ENCODE results near the gene MTMR2. TPM values are rescaled to one million over a fixed set of nuclear protein-coding genes. Genes with fewer than 3 reads are reported as not detected.
"Not testable (repeated sequence)": the region's sequence is repeated elsewhere in the genome, so short reads cannot be mapped to it uniquely, and the experiment has no call there.

MTMR2 gene
- polyA plus RNA-seq, 3 donors, result 58.4 to 63.8 (median 61.5) TPM

DNA sequence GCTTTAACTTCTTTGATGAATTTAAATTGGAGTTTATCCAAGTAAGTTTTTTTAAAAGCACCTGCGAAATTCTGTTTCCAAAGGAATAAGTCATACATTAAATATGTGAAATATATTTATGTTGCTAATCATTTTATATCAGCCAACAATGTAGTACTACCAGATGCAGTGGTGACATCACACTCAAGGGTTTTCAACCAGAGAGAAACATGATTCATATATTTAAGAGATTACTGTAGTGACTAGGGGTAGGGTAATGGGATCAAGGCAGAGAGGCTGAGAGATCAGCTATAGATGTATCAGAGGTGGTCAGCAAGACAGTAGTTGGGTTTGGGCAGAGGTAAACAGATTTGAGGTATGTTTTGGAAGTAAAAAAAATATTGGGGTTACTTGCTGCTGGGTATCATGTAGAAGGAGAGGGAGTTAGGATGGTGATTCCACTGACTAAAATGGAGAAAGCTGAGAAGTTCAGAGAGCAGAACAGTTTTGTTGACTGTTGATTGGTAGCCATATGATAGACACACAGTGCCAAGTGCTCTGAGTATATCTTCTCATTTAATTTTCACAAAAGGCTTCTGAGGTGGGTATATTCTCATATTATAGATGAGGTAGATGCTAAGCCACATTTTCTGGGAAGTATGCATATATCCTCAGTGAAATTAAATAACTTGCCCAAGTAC is 94.2 kb downstream of the MTMR2 start:
- no peak for DNase-seq (ENCODE audit: low read depth in 3 of 3, low spot score in 2 of 3)

- DNase-seq (ENCODE audit: low read depth in 3 of 3, low spot score in 2 of 3), result no peak
Measured at GRCh38 chr11:95827696-95828095, 96.2 kb downstream of the MTMR2 start.

DNA sequence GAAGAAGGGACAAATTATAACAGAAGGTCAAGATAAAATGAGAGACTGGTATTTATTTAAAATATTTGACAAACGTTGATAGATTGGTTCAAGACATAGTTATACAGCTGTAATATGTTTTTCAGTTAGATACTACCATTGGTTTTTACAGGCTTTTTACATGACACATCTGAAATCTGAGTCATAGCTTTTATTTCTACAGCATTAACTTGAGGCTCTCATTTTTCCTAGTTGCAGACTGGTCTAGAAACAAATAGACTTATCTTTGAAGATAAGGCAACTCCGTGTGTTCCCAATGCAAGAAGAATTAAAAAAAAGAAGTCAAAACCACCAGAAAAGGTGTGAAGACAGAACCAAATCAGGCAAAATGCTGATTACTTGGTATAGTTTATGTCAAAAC is 102.3 kb downstream of the MTMR2 start:
- no peak for DNase-seq (ENCODE audit: low read depth in 3 of 3, low spot score in 2 of 3)

DNA sequence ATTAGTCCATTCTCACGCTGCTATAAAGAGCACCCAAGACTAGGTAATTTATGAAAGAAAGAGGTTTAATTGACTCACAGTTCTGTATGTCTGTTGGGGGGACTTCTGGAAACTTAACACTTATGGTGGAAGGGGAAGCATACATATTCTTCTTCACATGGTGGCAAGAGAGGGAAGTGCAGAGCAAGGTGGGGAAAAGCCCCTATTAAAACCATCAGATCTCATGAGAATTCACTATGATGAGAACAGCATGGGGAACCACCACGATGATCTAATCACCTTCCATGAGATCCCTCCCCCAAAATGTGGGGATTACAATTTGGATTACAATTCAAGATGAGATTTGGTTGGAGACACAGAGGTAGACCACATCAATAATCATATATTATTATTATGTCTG is 107.9 kb downstream of the MTMR2 start:
- no peak for DNase-seq (ENCODE audit: low read depth in 3 of 3, low spot score in 2 of 3)

DNA sequence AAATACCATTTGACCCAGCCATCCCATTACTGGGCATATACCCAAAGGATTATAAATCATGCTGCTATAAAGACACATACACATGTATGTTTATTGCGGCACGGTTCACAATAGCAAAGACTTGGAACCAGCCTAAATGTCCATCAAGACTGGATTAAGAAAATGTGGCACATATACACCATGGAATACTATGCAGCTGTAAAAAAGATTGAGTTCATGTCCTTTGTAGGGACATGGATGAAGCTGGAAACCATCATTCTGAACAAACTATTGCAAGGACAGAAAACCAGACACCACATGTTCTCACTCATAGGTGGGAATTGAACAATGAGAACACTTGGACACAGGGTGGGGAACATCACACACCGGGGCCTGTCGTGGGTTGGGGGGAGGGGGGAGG is 112.9 kb downstream of the MTMR2 start:
- not testable (repeated sequence) for DNase-seq (ENCODE audit: low read depth in 3 of 3, low spot score in 2 of 3)

DNA sequence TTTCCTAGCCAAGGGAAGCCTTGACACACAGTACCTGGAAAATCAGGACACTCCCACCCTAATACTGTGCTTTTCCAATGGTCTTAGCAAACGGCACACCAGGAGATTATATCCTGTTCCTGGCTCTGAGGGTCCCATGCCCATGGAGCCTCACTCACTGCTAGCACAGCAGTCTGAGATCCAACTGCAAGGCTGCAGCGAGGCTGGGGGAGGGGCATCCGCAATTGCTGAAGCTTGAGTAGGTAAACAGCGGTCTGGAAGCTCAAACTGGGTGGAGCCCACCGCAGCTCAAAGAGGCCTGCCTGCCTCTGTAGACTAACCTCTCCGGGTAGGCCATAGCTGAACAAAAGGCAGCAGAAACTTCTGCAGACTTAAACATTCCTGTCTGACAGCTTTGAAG is 117.4 kb downstream of the MTMR2 start:
- not testable (repeated sequence) for DNase-seq (ENCODE audit: low read depth in 3 of 3, low spot score in 2 of 3)

DNA sequence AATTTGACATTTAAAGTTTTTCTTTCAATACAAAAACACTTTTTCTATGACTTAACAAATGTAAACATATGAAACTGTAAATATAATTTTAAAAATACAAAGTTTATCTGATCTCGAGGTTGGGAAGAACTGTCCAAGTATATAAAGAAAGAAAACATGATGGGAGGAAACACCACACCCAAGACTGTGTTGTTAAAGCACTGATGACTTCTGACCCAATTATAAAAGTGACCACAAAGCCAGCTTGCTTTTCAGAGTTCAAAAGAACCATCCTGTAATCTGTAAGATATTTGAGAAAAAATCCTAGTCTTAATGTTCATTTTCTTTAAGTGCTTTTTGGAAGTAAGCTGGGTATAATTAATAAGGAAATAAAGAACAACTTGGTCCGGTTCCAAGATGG is 118.0 kb downstream of the MTMR2 start:
- no peak for DNase-seq (ENCODE audit: low read depth in 3 of 3, low spot score in 2 of 3)

DNA sequence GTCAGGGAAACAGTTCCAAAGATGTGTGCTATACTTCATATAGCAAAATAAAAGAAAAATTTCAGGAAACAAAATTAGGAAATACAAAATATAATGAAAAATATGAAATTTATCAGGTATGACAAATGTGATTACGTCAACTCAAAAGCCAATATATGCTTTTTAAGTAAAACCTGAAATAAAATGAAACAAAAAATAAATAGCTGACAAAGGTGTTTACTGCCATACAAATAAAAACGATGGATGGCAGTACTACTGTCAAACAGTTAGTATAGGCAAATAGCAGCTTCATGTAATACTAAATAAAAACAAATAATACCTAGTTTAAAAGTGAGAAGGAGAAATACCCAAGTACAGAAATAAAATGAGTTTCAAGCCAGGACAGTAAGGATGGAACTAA is 119.9 kb downstream of the MTMR2 start:
- DNase-seq (ENCODE audit: low read depth in 3 of 3, low spot score in 2 of 3), result no peak

- no peak for DNase-seq (ENCODE audit: low read depth in 3 of 3, low spot score in 2 of 3)
Measured at GRCh38 chr11:95802806-95803205, 121.1 kb downstream of the MTMR2 start.

DNA sequence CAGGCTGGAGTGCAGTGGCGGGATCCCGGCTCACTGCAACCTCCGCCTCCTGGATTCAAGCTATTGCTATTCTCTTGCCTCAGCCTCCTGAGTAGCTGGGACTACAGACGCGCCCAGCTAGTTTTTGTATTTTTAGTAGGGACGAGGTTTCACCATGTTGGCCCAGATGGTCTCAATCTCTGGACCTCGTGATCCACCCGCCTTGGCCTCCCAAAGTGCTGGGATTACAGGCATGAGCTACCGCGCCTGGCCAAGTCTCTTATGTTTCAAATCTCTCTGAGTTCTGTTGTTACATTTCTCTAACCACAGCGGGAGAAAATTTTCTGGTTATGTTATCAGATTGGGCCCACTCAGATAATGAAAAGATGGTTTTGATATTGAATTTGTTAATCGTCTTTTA is 123.5 kb downstream of the MTMR2 start:
- DNase-seq (ENCODE audit: low read depth in 3 of 3, low spot score in 2 of 3), result no peak

GRCh38 chr11:95799546-95799945 is 124.4 kb downstream of the MTMR2 start:
- no peak for DNase-seq (ENCODE audit: low read depth in 3 of 3, low spot score in 2 of 3)

DNA sequence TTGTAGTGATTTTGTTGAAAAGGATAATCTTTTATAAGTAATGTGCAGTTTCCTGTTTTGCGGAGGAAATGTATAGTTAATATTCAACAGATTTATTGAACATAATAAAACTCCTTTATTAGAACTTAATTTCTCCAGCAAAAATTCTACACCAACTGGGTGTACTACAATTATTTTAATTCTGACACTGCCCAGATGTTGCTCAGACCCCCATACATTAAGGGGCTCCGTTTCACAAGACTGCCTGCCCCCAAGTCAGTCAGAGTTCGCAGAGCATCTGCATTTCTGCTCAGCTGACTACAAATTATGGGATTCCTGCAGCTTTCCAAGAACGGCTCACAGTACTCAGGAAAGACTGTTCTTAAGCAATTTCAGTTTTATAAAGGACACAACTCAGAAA is 127.4 kb downstream of the MTMR2 start:
- DNase-seq (ENCODE audit: low read depth in 3 of 3, low spot score in 2 of 3), result peak in 1 of 3 donors; percentile 23

DNA sequence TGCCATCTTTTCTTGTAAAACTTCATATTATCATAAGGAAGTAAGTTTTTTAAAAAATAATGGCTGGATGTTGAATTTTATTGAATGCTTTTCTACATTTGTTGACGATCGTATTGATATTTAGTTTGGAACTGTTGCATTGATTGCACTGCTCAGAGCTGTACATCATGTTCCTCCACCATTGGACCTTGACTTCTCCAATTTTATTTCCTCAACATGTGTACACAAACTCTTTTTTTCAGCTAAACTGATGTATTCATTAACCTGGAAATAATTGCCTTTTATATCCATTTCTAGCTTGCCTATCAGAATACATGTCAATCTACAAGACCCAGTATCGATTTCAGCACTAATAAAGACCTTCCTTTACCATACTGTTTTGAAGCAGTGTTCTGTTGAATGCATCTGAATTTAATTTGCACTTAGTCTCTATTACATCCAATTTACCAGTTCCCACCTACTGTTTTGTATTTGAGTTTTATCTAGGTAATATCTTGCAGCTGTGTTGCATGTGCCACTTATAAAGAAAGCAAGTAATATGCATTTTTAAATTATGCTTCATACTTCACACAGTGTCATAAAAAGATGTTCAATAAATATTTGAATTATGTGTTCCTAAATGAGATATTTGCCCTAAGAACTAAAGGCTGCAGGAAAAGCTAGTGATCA is 128.1 kb downstream of the MTMR2 start:
- DNase-seq (ENCODE audit: low read depth in 3 of 3, low spot score in 2 of 3), result no peak

- DNase-seq (ENCODE audit: low read depth in 3 of 3, low spot score in 2 of 3), result no peak
Measured at GRCh38 chr11:95794086-95794485, 129.8 kb downstream of the MTMR2 start.

GRCh38 chr11:95793116-95793515 is 130.8 kb downstream of the MTMR2 start:
- no peak for DNase-seq (ENCODE audit: low read depth in 3 of 3, low spot score in 2 of 3)

GRCh38 chr11:95792700-95793099 is 131.2 kb downstream of the MTMR2 start:
- no peak for DNase-seq (ENCODE audit: low read depth in 3 of 3, low spot score in 2 of 3)

- DNase-seq (ENCODE audit: low read depth in 3 of 3, low spot score in 2 of 3), result no peak
Measured at GRCh38 chr11:95792200-95792599, 131.7 kb downstream of the MTMR2 start.

DNA sequence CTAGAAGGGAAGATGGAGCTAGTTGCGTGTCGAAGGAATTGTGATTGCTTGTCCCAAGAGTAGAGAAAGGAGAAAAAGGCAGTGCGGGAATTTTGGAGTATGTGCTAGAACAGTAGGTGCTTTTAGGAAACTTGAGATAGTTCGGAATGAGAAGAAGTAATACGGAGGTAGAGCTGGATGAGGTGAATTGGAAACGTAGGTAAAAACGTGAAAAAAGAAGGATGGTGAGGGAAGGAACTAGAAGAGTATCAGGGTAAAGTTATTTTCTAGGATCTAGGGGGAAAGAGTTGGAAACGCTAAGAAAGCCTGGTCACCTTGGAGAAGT is 132.2 kb downstream of the MTMR2 start:
- DNase-seq (ENCODE audit: low read depth in 3 of 3, low spot score in 2 of 3), result peak in 1 of 3 donors; percentile 6

GRCh38 chr11:95790933-95791708 is 132.8 kb downstream of the MTMR2 start:
- DNase-seq (ENCODE audit: low read depth in 3 of 3, low spot score in 2 of 3), result peak in 2 of 3 donors; percentile 48 to 58

DNA sequence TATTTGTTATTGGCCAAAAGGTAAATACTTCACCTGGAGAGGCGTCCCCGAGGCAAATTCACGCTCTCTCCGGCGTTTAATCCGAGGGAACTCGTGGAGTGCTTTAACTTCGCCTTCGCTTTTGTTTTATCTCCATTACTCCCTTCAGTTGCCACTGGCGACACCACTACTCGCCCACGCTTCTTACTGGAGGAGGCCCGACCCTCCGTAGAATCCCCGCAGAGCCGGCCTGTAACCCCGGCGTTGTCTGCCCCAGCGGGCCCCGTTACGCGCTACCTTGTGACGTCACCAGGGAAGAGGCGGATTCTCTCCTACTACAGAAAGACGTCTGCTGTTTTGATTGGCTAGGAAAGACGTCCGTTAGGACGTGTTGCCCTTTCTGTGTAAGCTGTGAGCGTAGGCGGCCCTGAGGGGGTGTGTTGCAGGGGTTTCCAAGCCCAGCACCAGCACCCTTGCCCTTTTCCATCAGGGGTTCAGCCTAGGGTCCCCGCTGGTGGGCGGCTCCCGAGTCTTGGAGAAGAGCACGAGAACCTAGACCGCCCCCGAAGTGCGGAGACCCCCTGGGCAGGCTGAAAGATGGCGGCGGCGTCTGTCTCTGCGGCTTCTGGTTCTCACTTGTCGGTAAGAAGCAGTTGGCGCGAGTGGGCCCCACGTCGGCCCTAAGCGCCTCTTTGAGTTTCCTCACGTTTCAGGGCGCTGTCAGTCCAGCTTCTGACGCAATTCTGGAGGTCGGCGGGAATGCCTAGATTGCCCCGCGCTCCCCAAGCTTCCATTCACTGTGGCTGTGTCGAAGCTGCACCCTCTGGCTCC is 133.6 kb downstream of the MTMR2 start, which contains the start of gene CEP57:
TSS of gene CEP57 (plus strand) at position 376 of the 810 bp plus-strand sequence. CDS start at position 577, 201 bp downstream.
- peak; percentile 96 to 99 (median 98) for DNase-seq (ENCODE audit: low read depth in 3 of 3, low spot score in 2 of 3)

Measured in right renal cortex interstitium (tissue), 3 donors.